Adrenal gland (tissue), 12 donors: ENCODE results near the gene RBM8A. TPM values are rescaled to one million over a fixed set of nuclear protein-coding genes. Genes with fewer than 3 reads are reported as not detected.

ENCODE experiments used
- DNase-seq, 7 donors: peaks; one replicate each; pipeline ENCODE4 v3.0.0-alpha.2; 2019 to 2020
- H3K27ac ChIP-seq, 5 donors: fragments of 200-600 bp; sonication (generic) in 4 of 5; 1 replicate in 3 of 5; 2 replicates in 2 of 5; pipeline versions ENCODE4 v1.5.1 to v1.8.0; 2016 to 2020; ENCODE audit warnings: mild to moderate bottlenecking in 1 of 5
- H3K27me3 ChIP-seq: fragments of 200-600 bp; 2 replicates; pipeline ENCODE4 v1.8.0; 2021
- H3K36me3 ChIP-seq, 2 donors: fragments of 200-600 bp; replicated peaks in 1 of 2; 1 replicate in 1 of 2; 2 replicates in 1 of 2; pipeline versions ENCODE4 v1.5.1 to v1.8.0; 2018 to 2022
- H3K4me1 ChIP-seq, 2 donors: fragments of 200-600 bp; replicated peaks in 1 of 2; 1 replicate in 1 of 2; 2 replicates in 1 of 2; pipeline versions ENCODE4 v1.5.1 to v1.8.0; 2018 to 2021
- H3K4me3 ChIP-seq, 4 donors: fragments of 200-600 bp; sonication (generic) in 3 of 4; one replicate each; pipeline ENCODE4 v1.5.1; 2016 to 2018
- H3K9me3 ChIP-seq, 3 donors: fragments of 200-600 bp; sonication (generic) in 1 of 3; replicated peaks in 1 of 3; 1 replicate in 2 of 3; 2 replicates in 1 of 3; pipeline versions ENCODE4 v1.5.1 to v1.8.0; 2016 to 2021
- POLR2A ChIP-seq, 2 donors: fragments of 450-650 bp; IDR thresholded peaks; one replicate each; pipeline ENCODE4 v1.6.1; 2017; ENCODE audit warnings: antibody characterized with exemption in 2 of 2, mild to moderate bottlenecking in 2 of 2, moderate library complexity in 1 of 2
- WGBS, 4 donors: extraction: QIAGEN DNeasy Blood & Tissue Kit in 2 of 4; methylation state at CpG; one replicate each; pipeline versions ENCODE4 v1.1.5 to v1.1.7; 2013 to 2017; 5-methylcytosine and 5-hydroxymethylcytosine counted together
- intact Hi-C, 2 donors: fragments of 100-400 bp; cut with DNase I; formaldehyde crosslinking; loops; one replicate each; pipeline versions ENCODE4 v1.14.1 to v1.15.0; 2022 to 2023
- polyA plus RNA-seq, 3 donors: library from polyadenylated mRNA; stranded (reverse); fragments of 200-250 nt in 2 of 3; fragments of 350-450 nt in 1 of 3; fragmentation: Illumina TruSeq in 1 of 3; extraction: RNeasy Lipid Tissue Mini Kit (QIAGEN cat#74804) in 1 of 3; gene quantifications; one replicate each; pipeline ENCODE4 v1.2.3, GENCODE V29; 2013 to 2014
- total RNA-seq, 9 donors: library from RNA; depleted of rRNA in 4 of 9; stranded (reverse); fragments of >200 nt in 4 of 9; fragments of 120-200 nt in 1 of 9; fragmentation: NEBNext Ultra II Directional in 1 of 9; extraction: Animal tissue kit (Norgen Biotek cat#: 25700) in 1 of 9; gene quantifications; one replicate each; pipeline versions ENCODE4 v1.1.0 to v1.2.4, GENCODE V29; 2013 to 2023
- TF ChIP-seq, protein P1 (sequence below), 6 experiments: fragments of 450-650 bp in 4 of 6; fragments of 200-600 bp in 2 of 6; sonication (generic) in 1 of 6; IDR thresholded peaks; 1 replicate in 5 of 6; 2 replicates in 1 of 6; pipeline versions ENCODE4 v1.5.1 to v1.8.0; 2016 to 2021; ENCODE audit warnings: antibody characterized with exemption in 6 of 6, mild to moderate bottlenecking in 2 of 6, moderate library complexity in 1 of 6
- donor health status: healthy with polysubstance abuse.
- donor health status: Bipolar disorder and iron deficiency.
- donor health status: DM: yes; HTN: yes; CAD: no.
- donor health status: DM: no; HTN: no; CAD: no.
- donor health status: DM: no; HTN: no; CAD: no.
- donor health status: DM: yes; HTN: yes; CAD: no.

RBM8A gene
- total and polyA plus RNA-seq, 12 donors, result 61.5 to 223 (median 111) TPM

DNA sequence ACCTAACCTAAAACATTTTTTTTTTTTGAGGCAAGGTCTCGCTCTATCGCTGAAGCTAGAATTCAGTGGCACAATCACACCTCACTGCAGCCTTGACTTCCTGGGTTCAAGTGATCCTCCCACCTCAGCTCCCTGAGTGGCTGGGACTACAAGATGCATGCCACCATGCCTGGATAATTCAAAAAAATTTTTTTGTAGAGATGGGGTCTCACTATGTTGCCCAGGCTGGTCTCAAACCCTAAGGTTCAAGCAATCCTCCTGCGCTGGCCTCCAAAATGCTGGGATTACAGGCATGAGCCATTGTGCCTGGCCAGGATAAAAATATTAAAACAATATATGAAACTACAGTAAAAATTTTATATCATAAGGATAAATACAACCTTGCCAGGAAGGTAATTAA is 25.6 kb upstream of the RBM8A start:
- Histone ChIP-seq H3K36me3 (peaks cover 0 to 4% of the 10 kb centered on the region in 2 donors), H3K27ac (no peak overlapping the region), H3K27me3 (no peaks in the 10 kb centered on the region), H3K4me3 (no peak overlapping the region), H3K9me3 (no peaks in the 10 kb centered on the region), H3K4me1 (peaks cover 23 to 40% of the 10 kb centered on the region in 2 donors)
- TF ChIP-seq, protein P1, sequence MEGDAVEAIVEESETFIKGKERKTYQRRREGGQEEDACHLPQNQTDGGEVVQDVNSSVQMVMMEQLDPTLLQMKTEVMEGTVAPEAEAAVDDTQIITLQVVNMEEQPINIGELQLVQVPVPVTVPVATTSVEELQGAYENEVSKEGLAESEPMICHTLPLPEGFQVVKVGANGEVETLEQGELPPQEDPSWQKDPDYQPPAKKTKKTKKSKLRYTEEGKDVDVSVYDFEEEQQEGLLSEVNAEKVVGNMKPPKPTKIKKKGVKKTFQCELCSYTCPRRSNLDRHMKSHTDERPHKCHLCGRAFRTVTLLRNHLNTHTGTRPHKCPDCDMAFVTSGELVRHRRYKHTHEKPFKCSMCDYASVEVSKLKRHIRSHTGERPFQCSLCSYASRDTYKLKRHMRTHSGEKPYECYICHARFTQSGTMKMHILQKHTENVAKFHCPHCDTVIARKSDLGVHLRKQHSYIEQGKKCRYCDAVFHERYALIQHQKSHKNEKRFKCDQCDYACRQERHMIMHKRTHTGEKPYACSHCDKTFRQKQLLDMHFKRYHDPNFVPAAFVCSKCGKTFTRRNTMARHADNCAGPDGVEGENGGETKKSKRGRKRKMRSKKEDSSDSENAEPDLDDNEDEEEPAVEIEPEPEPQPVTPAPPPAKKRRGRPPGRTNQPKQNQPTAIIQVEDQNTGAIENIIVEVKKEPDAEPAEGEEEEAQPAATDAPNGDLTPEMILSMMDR (IDR thresholded peaks at IDR 0.05), result no peak
- TF ChIP-seq POLR2A (IDR thresholded peaks at IDR 0.05), result no peak
- intact Hi-C loops, result no loop called here
- WGBS, 4 donors, result 98 to 100% (median 99%) methylated on average over 3 of the region's 3 CpGs
- DNase-seq, result no peak

DNA sequence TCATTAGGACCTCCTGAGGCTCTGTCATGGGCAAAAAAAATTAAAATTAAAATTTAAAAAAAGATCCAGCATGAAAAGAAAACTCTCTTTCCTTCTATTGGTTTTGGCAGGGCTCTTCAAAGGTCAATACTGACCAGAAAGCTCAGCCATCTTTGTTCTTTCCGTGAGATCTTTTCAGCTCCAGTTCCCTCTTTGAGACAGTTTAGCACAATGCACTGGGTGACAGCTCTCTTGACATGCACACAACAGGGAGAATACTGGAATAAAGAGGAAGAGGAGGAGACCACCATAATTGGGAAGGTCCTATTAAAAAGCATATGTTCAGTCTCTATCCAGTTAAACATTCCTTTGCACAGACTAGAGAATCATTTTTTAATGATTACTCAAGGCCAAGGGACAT is 24.2 kb upstream of the RBM8A start:
- no peak overlapping the region for H3K4me3 ChIP-seq
- H3K4me1 ChIP-seq, result peaks cover 23 to 39% of the 10 kb centered on the region in 2 donors
- intact Hi-C loops, result no loop called here
- TF ChIP-seq, protein P1 (IDR thresholded peaks at IDR 0.05), result no peak
- TF ChIP-seq POLR2A (IDR thresholded peaks at IDR 0.05), result no peak
- DNase-seq, result no peak
- WGBS, 4 donors, result 71 to 84% (median 81%) methylated on average over 1 of the region's 1 CpG
- no peaks in the 10 kb centered on the region for H3K9me3 ChIP-seq
- no peaks in the 10 kb centered on the region for H3K27me3 ChIP-seq
- H3K27ac ChIP-seq, result no peak overlapping the region
- H3K36me3 ChIP-seq, result peaks cover 0 to 5% of the 10 kb centered on the region in 2 donors

DNA sequence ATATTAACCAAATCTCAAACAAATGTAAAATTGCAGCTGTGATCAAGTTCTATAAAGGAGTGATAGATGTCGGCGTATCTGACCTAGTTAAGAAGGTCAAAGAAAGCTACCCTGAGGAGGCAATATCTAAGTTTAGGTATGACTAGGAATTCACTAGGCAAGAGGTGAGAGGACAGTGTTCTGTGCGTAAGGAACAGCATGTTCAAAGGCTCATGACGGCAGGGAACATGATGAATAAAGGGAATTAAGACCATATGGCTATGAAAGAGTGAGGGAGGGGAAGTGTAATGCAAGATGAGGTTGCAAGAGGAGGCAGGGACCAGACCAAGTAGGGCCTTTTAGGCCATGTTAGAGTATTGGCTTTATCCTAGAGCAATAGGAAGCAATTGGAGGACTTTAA is 21.9 kb upstream of the RBM8A start:
- H3K27me3 ChIP-seq, result no peaks in the 10 kb centered on the region
- H3K9me3 ChIP-seq, result no peaks in the 10 kb centered on the region
- no peak for TF ChIP-seq POLR2A (IDR thresholded peaks at IDR 0.05)
- TF ChIP-seq, protein P1 (IDR thresholded peaks at IDR 0.05), result no peak
- H3K4me3 ChIP-seq, result no peak overlapping the region
- H3K27ac ChIP-seq, result no peak overlapping the region
- DNase-seq, result no peak
- peaks cover 0 to 11% of the 10 kb centered on the region in 2 donors for H3K36me3 ChIP-seq
- WGBS, 4 donors, result 76 to 82% (median 79%) methylated on average over 4 of the region's 4 CpGs
- intact Hi-C loops, result no loop called here
- H3K4me1 ChIP-seq, result peaks cover 0 to 16% of the 10 kb centered on the region in 2 donors

DNA sequence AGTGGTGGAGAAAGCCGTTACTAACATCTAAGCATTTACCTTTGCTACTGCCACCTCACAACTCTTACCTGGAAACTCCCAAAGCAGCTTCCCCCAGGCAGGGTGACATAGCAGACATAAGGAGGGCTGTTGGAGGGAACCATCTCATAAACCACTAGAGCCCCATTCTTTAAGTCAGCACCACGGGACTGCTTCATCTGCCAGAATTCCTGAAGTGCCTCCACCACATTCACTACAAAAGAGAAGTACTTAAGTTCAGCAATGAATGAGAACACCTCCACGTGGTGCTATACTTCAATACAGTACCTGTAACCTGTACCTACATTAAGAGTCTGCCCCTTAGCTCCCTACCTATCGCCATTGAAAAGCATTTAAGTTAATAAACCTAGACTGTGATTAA is 20.3 kb upstream of the RBM8A start:
- H3K4me3 ChIP-seq, result no peak overlapping the region
- no peak for TF ChIP-seq POLR2A (IDR thresholded peaks at IDR 0.05)
- TF ChIP-seq, protein P1 (IDR thresholded peaks at IDR 0.05), result no peak
- intact Hi-C loops, result no loop called here
- H3K27me3 ChIP-seq, result no peaks in the 10 kb centered on the region
- no peak for DNase-seq
- no peak overlapping the region for H3K27ac ChIP-seq
- 81 to 97% (median 87%) methylated on average over 4 of the region's 4 CpGs for WGBS, 4 donors
- H3K4me1 ChIP-seq, result peaks cover 0 to 11% of the 10 kb centered on the region in 2 donors
- peaks cover 0 to 19% of the 10 kb centered on the region in 2 donors for H3K36me3 ChIP-seq
- H3K9me3 ChIP-seq, result no peaks in the 10 kb centered on the region
